Aorta (tissue), 5 donors: ENCODE data around the gene ZFP64. TPM values are rescaled to one million over a fixed set of nuclear protein-coding genes. Genes with fewer than 3 reads are reported as not detected.
"Not testable (repeated sequence)": the region's sequence is repeated elsewhere in the genome, so short reads cannot be mapped to it uniquely, and the experiment has no call there.

Experiments
- ATAC-seq: fragments of 200-7000 bp; cut with Tn5 transposase; one replicate; pipeline ENCODE4 v1.9.1; 2022; ENCODE audit warnings: moderate library complexity; ENCODE audit not compliant: low FRiP score
- DNase-seq, 2 donors: peaks; one replicate each; pipeline ENCODE4 v3.0.0-alpha.2; 2020
- H3K27ac ChIP-seq, 2 donors: one replicate each; pipeline ENCODE4 v1.5.1; 2013; ENCODE audit warnings: low read length in 2 of 2, mild to moderate bottlenecking in 2 of 2, moderate library complexity in 2 of 2, control low read depth in 1 of 2, inconsistent platforms in 1 of 2, low read depth in 1 of 2
- H3K27me3 ChIP-seq, 2 donors: one replicate each; pipeline ENCODE4 v1.6.1; 2013; ENCODE audit warnings: control low read depth in 1 of 2, low read length in 1 of 2, mild to moderate bottlenecking in 1 of 2, moderate library complexity in 1 of 2; ENCODE audit not compliant: insufficient read depth in 2 of 2, control insufficient read depth in 1 of 2
- H3K36me3 ChIP-seq, 2 donors: one replicate each; pipeline ENCODE4 v1.6.1; 2013; ENCODE audit warnings: control low read depth in 1 of 2, low read length in 1 of 2, mild to moderate bottlenecking in 1 of 2; ENCODE audit not compliant: insufficient read depth in 2 of 2, control insufficient read depth in 1 of 2
- H3K4me1 ChIP-seq, 2 donors: one replicate each; pipeline ENCODE4 v1.6.1; 2013; ENCODE audit warnings: low read length in 2 of 2, control low read depth in 1 of 2, mild to moderate bottlenecking in 1 of 2, moderate library complexity in 1 of 2; ENCODE audit not compliant: insufficient read depth in 2 of 2, control insufficient read depth in 1 of 2
- H3K4me3 ChIP-seq, 2 donors: one replicate each; pipeline ENCODE4 v1.5.1; 2013; ENCODE audit warnings: low read length in 2 of 2, control low read depth in 1 of 2, mild to moderate bottlenecking in 1 of 2
- H3K9me3 ChIP-seq: one replicate; pipeline ENCODE4 v1.6.1; 2013; ENCODE audit warnings: mild to moderate bottlenecking, low read length; ENCODE audit not compliant: control insufficient read depth
- WGBS, 2 donors: extraction: QIAGEN DNeasy Blood & Tissue Kit; methylation state at CpG; one replicate each; pipeline ENCODE4 v1.1.7; 2013; 5-methylcytosine and 5-hydroxymethylcytosine counted together
- intact Hi-C, 2 donors: fragments of 100-400 bp; cut with DNase I; formaldehyde crosslinking; loops; one replicate each; pipeline versions ENCODE4 v1.14.2 to v1.15.0; 2022
- polyA plus RNA-seq, 2 donors: library from polyadenylated mRNA; stranded (reverse); fragments of 200-250 nt; gene quantifications; one replicate each; pipeline ENCODE4 v1.2.3, GENCODE V29; 2013
- total RNA-seq, 2 donors: library from RNA; stranded (reverse); fragmentation: NEBNext Ultra II Directional; extraction: Animal tissue kit (Norgen Biotek cat#: 25700); gene quantifications; one replicate each; pipeline ENCODE4 v1.2.1, GENCODE V29; 2021
- donor health status: healthy with polysubstance abuse.
- donor health status: Bipolar disorder and iron deficiency.
- donor health status: DM: no; HTN: no; CAD: no.
- donor health status: DM: no; HTN: no; CAD: no.
- donor health status: DM: yes; HTN: yes; CAD: no.

Gene ZFP64
- total and polyA plus RNA-seq, 4 donors, result 3.4 to 13.5 (median 7.3) TPM

- Histone ChIP-seq H3K36me3 (no peaks in the 10 kb centered on the region), H3K27me3 (peaks cover 0 to 1% of the 10 kb centered on the region in 2 donors), H3K4me3 (no peak overlapping the region), H3K4me1 (no peaks in the 10 kb centered on the region), H3K27ac (no peak overlapping the region), H3K9me3 (no peaks in the 10 kb centered on the region)
- 89% methylated on average over 1 of the region's 1 CpG for WGBS, 2 donors
- ATAC-seq, result no peak
- intact Hi-C loops, result no loop called here
- no peak for DNase-seq
Observed at GRCh38 chr20:52193133-52193532, 1.6 kb upstream of the ZFP64 start.

DNA sequence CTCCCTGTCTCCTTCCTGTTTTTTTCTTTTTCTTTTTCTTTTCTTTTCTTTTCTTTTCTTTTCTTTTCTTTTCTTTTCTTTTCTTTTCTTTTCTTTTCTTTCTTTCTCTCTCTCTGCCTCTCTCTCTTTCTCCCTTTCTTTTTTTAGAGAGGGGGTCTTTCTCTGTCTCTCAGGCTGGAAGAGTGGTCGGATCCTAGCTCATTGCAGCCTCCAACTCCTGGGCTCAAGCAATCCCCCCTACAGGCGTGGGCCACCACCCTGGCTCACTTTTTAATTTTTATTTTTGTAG, 1.1 kb upstream of the ZFP64 start:
- H3K4me1 ChIP-seq, DNase-seq, H3K9me3 ChIP-seq, intact Hi-C loops, H3K4me3 ChIP-seq, H3K27me3 ChIP-seq, H3K36me3 ChIP-seq, H3K27ac ChIP-seq, ATAC-seq: not testable (repeated sequence)
- 85 to 96% methylated on average over 2 of the region's 2 CpGs for WGBS, 2 donors

DNA sequence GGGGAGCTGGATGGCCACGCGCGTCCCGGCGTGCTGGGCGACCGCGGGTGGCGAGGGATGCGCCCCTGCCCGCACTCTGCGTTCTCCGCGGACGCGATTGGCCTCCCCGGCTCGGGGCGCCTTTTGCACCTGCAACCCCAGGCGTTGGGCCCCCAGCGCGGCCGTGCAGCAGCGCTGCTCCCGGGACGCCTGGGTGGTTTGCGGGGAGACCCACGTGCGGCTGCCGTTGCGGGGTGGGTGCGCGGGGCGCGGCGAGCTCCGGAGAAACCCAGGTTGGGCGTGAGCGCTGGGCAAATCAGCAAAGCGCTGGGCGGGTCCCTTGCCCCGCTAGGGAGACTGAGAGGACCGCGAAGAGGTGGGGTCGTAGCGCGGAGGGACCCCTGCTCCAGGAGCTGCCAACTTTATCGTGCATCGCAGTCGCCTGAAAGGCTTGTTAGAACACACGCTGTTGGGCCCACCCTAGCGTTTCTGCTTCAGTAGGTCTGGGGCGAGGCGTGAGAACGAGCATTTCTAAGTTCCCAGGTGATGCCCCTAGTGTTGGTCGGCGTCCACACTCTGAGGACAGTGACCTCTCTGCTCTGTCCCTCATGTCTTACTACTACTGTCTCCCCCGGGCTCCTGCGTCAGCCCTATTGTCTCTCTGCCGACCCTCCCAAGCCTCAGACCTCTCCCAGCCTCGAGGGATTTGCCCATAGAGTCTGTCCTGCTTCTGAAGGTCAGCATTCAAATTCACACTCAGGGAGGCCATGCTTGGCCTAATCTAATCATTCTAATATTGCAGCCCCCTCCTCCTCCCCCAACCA, 538 bp upstream of the ZFP64 start:
- DNase-seq, result peak; percentile 56 to 83
- intact Hi-C loops, result no loop called here
- Histone ChIP-seq H3K9me3 (no peaks in the 10 kb centered on the region), H3K36me3 (no peaks in the 10 kb centered on the region), H3K4me1 (no peaks in the 10 kb centered on the region), H3K4me3 (peak overlapping the region; percentile 55 to 94), H3K27ac (peak overlapping the region in 1 of 2 donors; percentile 7), H3K27me3 (peaks cover 0 to 1% of the 10 kb centered on the region in 2 donors)
- ATAC-seq, result peak; percentile 59
- 1% methylated on average over 52 to 61 of the region's 61 CpGs for WGBS, 2 donors

GRCh38 chr20:52190437-52191131, 995 bp downstream of the ZFP64 start:
- H3K9me3 ChIP-seq, result no peaks in the 10 kb centered on the region
- H3K4me1 ChIP-seq, result no peaks in the 10 kb centered on the region
- intact Hi-C loops, result no loop called here
- ATAC-seq (no peak), DNase-seq (no peak)
- 12% methylated on average over 15 of the region's 15 CpGs for WGBS, 2 donors
- no peaks in the 10 kb centered on the region for H3K27me3 ChIP-seq
- peak overlapping the region; percentile 55 to 94 for H3K4me3 ChIP-seq
- peaks cover 0 to 3% of the 10 kb centered on the region in 2 donors for H3K36me3 ChIP-seq
- H3K27ac ChIP-seq, result no peak overlapping the region

GRCh38 chr20:52181766-52182165, 9.8 kb downstream of the ZFP64 start:
- intact Hi-C loops, result no loop called here
- peaks cover 0 to 7% of the 10 kb centered on the region in 2 donors for H3K36me3 ChIP-seq
- H3K27ac ChIP-seq, result no peak overlapping the region
- DNase-seq (no peak), ATAC-seq (no peak)
- H3K4me3 ChIP-seq, result no peak overlapping the region
- 93 to 95% methylated on average over 9 of the region's 9 CpGs for WGBS, 2 donors
- H3K4me1 ChIP-seq, result no peaks in the 10 kb centered on the region
- no peaks in the 10 kb centered on the region for H3K27me3 ChIP-seq
- H3K9me3 ChIP-seq, result no peaks in the 10 kb centered on the region

GRCh38 chr20:52180180-52180840, 11.3 kb downstream of the ZFP64 start:
- 43 to 58% methylated on average over 5 of the region's 5 CpGs for WGBS, 2 donors

GRCh38 chr20:52179331-52180179, 12.0 kb downstream of the ZFP64 start:
- 28 to 31% methylated on average over 4 of the region's 4 CpGs for WGBS, 2 donors
- no peak overlapping the region for H3K4me3 ChIP-seq
- ATAC-seq (no peak), DNase-seq (no peak)
- no peaks in the 10 kb centered on the region for H3K27me3 ChIP-seq
- no peak overlapping the region for H3K27ac ChIP-seq
- H3K36me3 ChIP-seq, result peaks cover 0 to 4% of the 10 kb centered on the region in 2 donors
- intact Hi-C loops, result no loop called here
- no peaks in the 10 kb centered on the region for H3K4me1 ChIP-seq
- H3K9me3 ChIP-seq, result no peaks in the 10 kb centered on the region

More at GRCh38 chr20:52180180-52180840, 11.3 kb downstream of the ZFP64 start:
- no peak overlapping the region for H3K4me3 ChIP-seq
- H3K9me3 ChIP-seq, result no peaks in the 10 kb centered on the region
- DNase-seq, result no peak
- peaks cover 0 to 4% of the 10 kb centered on the region in 2 donors for H3K36me3 ChIP-seq
- intact Hi-C loops, result no loop called here
- no peaks in the 10 kb centered on the region for H3K4me1 ChIP-seq
- H3K27me3 ChIP-seq, result no peaks in the 10 kb centered on the region
- no peak overlapping the region for H3K27ac ChIP-seq
- ATAC-seq, result no peak

DNA sequence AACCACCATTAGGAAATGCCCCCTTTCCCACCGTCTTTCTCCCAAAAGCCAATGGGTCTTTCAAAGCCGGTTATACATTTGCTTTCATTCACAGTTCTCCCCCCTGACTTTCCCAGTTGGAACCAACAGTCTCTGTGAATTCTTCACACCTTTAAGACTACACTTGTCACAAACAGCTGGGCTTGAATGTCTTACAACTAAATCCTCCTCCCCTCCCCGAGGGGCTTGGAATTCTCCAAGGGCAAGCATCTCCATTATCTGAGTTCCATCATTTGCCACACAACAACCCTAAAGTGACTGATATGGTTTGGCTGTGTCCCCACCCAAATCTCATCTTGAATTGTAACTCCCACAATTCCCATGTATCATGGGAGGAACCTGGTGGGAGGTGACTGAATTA, 12.9 kb downstream of the ZFP64 start:
- WGBS, 2 donors, result 79 to 89% methylated on average over 3 of the region's 3 CpGs
- intact Hi-C loops, result no loop called here
- ATAC-seq, result no peak

More for the DNA sequence above, 12.9 kb downstream of the ZFP64 start:
- Histone ChIP-seq H3K9me3 (no peaks in the 10 kb centered on the region), H3K4me1 (no peaks in the 10 kb centered on the region), H3K27me3 (no peaks in the 10 kb centered on the region), H3K36me3 (peaks cover 0 to 2% of the 10 kb centered on the region in 2 donors), H3K27ac (no peak overlapping the region), H3K4me3 (no peak overlapping the region)
- no peak for DNase-seq
